ENCODE measurements around the gene S1PR4.

- no peak for TF ChIP-seq CTCF (IDR thresholded peaks at IDR 0.05)
- TF ChIP-seq POLR2AphosphoS5 (IDR thresholded peaks at IDR 0.05; ENCODE audit: low read depth, low read length): no peak
- no peak for TF ChIP-seq SIN3A (IDR thresholded peaks at IDR 0.05; ENCODE audit: borderline replicate concordance, insufficient read depth, low read depth, low read length)
- no peak for TF ChIP-seq REST (IDR thresholded peaks at IDR 0.05; ENCODE audit: insufficient read depth in 1 of 2, low read depth in 2 of 2, low read length in 1 of 2)
- TF ChIP-seq TCF7L2 (IDR thresholded peaks at IDR 0.05; ENCODE audit: low read depth, low read length): no peak
Measured at GRCh38 chr19:3186891-3187661, 8.5 kb downstream of the S1PR4 start.
